HG02973 (cell line): ENCODE data around the gene ZFHX3.
A peak's percentile ranks its signal among the peaks of the same experiment; 100 is the strongest.

Experiments
- ATAC-seq: cut with Tn5 transposase; IDR thresholded peaks from one replicate; pipeline ENCODE4 v1.9.1; 2021; ENCODE audit warnings: moderate library complexity; ENCODE audit not compliant: unreplicated experiment

ZFHX3 gene

DNA sequence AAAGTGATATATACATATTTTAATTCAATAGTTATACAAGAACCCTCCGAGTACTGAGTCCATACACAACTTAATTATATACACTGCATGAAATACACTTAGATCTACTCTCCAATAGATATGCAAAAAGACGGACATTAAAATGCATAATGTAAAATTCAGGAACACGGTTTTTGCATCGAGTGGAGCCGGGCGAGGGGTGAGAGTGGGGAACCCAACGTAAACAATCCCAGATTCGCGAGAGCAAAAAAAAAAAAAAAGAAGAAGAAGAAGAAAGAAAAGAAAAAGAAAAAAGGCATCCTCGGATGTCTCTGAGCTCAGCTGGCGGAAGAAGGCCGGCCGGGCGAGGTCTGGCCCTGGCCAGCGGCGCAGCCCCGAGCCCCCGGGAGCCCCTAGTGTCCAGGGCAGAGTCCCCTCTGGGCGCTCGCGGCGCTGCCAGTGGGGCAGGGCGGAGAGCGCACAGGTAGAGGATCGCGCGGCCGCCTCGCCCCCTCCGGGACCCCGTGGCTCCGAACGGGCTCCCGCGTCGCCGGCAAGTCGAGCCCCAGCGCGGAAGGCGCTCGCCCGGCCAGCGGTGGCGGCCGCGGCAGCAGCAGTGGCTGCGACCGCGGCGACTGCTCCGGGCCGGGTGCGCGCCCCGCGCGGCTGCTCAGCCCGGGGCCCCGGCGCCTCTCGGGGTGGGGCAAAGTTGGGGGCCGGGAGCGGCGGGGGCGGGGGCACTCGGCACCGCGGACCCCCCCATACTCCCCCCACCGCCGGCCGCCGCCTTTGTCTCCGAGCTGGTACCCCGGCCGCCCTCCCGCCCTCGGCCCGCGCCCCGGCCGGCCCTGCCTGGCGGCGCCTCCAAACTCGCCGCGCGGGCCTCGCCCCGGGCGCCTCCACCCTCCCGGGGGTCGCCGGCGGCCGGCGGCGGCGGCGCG, 9.6 kb upstream of the ZFHX3 start:
- ATAC-seq = peak; percentile 39

DNA sequence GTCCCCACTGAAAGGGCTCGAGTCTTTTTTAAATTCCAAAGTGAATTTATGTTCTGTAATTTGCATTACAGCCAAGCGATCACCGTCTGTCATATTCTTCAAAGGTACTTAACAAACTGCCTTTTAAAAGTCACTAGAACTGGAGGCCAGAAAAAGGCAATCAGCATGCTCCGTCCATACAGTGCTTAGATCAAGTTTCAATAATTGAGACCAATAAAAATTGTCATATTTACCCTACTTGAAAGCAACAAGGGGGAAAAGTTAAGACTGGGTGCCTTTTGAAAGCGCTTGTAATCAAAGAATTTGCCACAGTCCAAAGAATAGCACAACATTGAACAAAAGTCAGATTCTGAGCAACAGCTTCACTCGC, 9.0 kb upstream of the ZFHX3 start:
- no peak for ATAC-seq

DNA sequence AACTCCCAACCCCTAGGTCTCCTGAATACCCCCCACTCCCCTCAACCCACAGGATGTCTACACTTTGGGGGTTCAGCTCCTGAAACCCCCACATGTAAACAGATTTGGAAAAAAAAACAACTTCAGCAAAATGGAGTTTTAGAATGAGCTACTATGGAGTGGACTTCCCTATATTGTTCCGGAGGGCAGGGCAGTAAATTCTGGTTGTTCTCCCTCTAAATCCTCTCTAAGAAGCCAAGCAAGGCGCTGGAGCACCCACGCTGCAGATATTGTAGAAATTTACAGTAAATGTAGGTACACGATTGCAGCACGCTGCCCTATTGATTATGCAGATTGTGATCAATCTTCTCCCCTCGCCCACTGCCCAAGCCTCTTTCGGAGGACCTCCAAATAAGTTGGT, 8.5 kb upstream of the ZFHX3 start:
- ATAC-seq = no peak

DNA sequence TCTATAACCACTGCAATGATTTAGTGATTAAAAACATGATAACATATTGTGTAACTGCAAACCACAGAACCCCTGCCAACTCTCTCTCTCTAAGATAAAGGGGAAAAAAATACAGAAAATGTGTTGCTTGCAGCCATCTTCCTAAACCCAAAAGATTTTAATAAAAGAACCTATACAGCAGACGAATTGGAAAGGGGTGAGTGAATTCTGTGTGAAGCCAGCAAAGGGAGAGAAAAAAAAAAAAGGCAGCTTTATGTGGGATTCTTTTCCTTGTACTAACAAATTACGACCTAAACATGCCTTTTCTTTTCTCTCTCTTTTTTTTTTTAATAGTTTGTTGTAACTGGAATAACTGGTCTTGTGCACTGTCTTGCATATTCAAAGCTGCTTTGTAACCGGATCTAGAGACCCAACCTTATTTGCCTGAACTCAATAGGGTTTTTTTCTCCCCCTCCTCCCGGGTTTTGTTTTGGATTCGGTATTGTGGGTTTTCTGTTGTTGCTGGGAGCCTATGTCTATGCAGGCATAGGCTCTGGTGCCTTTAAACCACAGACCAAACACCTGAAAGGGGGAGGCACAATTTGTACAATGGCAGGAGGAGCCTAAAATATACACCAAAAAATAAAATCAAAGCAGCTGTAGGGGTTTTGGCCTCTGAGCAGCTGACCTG, 7.0 kb upstream of the ZFHX3 start:
- no peak for ATAC-seq

DNA sequence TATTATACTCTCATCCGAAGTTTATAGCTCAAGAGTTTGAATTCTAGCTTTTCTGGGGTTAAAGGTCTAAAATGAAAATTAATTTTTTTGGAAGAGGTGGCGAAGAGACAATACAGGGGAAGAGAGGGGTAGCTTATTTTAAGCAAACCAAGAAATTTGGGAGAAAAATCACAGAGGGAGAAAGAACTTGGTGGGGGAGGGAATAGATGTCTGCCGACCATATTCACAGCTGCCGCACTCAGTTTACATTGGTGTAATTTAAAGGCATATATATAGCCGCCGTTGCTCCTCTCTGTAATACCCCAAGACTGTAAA, 6.5 kb upstream of the ZFHX3 start:
- no peak for ATAC-seq

DNA sequence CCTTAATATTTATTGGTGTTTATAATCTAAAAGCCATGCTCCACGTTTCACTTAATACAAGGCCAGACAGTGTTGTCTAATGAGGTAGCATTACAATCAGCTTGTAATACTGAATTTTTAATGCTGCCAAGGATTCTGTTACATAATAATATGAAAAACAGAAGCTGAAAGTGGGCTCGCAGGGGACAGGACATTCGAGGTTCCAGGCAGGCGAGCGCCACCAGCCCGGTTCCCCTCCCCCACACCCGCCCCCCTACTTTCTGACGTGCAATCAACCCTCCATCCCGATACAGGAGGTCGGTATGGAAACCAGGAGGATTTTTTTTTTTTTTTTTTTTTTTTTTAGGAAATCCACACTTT, 6.2 kb upstream of the ZFHX3 start:
- ATAC-seq = no peak

DNA sequence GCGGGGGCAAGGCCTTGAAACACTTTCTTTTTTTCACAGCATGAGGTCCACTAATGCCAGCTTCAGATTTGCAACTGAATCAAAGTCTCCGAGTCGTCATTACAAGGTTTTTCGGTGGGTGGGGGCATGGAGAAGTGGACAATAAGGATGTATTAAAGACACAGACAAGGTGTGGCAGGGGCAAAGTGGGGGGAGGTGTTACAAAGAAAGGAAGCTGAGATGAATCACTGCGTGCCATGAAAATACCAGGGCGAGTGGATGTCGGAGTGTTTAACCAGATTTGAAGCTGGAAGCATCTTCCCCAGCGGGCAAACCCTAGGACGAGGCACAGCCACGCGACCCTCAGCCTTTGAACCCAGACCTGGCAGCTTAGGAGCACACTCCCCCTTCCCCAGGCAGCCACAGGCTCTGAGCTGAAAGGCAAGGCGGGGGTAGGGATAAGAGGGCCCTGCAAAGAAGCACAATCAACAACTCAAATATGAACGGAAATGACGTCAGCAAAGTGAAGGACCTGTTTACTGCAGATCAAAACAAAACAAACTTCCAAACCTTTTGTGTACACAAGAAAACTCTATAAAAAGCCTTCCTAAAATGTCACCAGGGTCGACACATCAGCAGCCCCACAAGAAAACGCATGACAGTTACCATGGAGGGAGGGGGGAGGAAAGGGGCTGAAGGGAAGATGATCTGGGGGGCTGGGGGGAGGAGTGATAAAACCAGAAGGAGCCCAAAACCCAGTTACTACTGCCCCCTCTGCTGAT, 5.6 kb upstream of the ZFHX3 start:
- no peak for ATAC-seq

DNA sequence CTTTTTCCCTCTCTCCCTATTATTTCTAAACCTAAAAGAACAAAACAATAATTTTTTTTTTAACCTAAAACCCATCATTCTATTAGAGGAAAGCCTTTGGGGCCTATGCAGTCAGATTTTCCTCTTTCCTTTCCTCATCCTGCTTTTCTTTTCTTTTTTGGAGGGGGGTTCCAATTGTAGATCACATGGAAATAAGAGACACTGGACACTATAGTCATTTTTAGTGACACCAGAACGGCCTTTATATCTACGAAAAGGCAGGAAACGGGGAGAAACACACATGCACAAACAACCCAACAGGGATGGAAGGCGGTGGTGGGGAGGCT, 5.1 kb upstream of the ZFHX3 start:
- no peak for ATAC-seq

DNA sequence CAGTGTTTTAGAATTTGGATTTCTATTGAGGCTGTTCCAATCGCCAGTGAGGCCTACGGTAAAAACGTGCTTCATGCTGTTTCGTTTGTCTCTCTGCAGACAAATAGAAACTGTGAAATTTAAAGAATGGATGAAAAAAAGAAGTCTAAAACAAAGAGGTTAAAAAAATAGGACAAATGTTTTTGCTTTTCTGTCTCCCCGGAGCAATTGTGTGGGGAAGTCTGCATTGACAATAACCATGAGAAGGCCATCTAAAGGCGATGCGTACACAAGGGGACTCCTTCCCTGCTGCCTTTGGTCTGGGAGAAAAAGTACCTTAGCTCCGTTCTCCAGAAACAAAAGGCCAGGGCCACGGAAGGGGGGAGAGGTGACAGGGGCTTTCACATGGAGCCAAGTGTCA, 4.6 kb upstream of the ZFHX3 start:
- no peak for ATAC-seq

DNA sequence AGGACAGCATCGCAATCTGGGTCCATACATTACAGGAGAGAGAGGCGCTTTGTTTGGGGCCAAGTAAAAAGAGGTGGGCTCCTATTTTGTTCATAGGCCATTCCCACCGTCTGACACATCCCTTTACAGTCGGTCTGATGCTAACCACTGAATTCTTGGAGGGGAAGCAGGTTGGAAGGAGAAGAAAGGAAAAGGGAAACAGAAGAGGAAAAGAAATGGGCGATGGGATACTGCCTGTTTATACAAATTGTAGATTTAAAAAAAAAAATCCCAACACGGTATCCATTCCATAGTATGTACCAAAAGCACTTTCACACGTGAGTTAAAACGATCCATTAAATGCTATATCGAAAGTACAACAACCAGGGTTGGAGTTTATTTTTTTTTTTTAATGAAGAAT, 4.0 kb upstream of the ZFHX3 start:
- ATAC-seq = no peak

DNA sequence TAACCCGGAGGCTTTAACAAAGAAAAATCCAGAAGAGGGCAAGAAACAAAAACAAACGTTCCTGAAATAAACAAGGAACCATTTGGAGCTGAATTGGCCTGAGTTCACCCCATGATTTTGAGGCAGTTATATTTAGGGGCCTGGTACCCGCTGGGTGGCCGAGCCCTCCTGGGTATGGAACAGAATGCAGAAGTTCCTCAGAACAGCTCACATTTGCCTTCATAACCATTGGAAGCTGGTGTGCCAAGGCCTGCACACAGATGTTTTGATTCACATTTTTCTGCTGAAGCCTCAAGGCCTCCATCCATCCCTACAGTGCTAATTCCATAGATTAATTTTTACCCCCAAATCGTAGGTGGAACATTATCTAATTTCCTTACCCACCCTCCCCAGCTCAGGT, 3.3 kb upstream of the ZFHX3 start:
- ATAC-seq = no peak

DNA sequence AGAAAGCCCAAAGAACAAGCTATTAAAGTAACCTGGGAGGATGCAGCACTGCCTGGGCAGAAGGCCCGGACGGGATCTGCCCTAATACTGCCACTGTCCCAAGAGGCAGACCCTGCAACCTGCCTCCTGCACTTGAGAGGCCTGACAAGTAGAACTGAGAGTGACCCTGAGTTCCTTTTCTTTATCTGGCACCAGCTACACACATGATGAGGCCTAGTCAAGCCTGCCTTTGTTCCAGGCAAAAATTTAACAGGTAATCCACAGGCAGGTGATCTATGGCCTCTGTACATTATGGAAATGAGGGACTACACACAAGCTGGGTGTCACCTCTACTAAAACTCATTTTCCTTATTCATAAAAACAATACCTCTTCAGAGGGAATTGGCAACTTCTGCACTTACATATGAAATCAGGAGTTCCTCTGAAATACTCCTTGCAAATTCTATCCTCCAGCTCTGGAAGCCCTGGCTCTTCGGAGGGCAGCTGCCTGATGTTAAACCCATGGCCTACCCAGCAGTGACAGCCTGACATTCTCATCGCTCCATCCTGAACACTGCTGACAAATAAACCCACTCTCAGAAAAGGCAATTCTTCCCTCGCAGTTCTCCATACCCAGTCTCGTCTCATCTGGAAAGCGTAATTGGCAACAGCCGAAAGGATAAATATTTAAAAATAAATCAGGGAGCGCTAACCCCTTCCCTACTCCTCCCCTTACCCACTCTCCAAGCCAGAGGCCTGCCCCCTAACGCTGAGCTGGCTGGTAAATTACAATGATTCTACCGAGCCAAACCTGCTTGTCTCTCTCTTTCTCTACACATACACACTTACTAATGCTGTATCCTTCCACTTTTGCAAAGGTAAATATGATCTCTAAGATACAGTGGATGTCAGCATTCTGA, 2.5 kb upstream of the ZFHX3 start:
- ATAC-seq = no peak

DNA sequence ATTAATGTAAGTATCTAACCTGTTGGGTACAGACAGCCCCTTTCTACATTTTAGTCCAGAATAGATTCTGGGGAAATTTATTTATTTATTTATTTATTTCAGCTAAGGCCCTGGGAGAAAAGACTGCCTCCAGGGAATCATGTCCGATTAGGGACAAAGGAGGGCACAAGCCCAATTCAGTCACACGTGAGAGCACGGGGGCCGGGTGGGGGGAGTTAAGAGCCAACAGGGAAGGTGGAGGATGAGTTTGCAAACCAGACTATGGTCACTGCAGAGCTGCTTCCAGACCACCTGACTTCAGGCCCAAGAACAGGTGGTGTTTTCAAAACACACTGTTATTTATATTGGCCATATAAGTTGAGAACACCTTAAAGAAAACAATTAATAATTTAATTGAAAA, 1.6 kb upstream of the ZFHX3 start:
- no peak for ATAC-seq

DNA sequence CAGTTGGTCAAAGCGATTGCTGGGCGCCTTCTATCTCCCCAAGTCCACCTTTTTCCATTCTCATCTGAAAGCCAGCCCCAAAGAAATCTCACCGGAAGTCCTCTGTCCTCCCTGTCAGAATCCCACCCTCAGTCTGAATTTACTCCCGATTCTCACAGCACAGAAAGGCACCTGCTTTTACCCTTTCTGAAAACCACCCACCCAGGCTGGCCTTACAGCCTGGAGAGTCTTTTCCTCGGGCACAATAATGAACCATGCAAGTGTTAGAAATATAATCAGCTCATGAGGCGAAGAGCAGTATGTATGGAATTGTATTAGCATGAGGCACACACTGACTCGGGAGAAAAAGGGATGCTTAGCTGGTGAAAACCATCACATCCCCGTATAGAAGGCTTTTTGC, 1.2 kb upstream of the ZFHX3 start:
- ATAC-seq = no peak

DNA sequence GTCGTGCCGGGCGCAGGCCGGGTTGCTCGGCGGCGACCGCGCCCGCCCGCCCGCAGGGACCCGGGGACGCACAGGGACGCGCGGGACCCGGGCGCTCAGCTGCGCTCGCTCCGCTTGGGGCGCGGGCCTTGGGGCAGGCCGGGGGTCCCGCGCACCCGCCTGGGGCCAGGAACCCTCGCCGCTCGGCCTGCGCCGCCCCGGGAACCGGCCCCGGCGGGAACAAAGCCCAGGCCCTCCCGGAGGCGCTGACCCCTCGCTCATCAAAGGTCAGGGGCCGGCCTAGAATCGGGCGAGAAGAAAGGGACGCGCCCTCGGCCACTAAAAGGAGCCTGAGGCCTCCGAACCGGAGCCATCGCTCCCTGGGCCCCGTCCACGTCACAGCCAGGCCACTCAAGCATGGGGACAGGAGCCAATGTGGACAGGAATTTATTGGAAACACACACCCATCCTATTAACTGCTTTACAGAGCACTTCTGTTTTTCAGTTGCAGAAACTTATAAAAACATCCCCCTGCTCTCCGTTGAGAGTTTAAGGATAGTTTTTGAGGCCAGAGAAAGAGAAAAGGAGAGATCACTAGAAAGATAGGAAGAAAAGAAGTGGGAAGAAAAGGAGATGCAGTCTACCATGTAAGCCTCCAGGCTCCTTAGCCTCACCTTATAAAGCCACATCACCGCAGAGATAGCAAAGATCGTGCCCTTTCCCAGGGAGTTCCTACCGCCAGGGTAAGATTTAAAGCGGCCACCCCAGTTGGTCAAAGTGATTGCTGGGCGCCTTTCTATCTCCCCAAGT, 558 bp upstream of the ZFHX3 start:
- ATAC-seq = peak; percentile 18

DNA sequence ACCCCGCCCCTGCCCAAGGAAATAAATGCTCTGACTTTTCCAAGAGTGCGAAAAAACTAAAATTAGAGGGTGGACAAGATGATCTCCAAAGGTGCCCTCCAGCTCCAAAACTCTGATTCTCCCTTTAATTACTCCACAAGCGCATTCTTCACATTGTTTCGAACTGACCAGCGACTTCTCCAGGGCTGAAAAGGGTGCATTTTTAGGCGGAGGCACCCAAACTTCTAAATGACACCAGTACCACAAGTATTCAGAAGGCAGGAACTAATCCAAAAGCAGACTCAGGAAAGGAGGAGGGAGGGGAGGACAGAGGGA, 750 bp downstream of the ZFHX3 start:
- no peak for ATAC-seq

DNA sequence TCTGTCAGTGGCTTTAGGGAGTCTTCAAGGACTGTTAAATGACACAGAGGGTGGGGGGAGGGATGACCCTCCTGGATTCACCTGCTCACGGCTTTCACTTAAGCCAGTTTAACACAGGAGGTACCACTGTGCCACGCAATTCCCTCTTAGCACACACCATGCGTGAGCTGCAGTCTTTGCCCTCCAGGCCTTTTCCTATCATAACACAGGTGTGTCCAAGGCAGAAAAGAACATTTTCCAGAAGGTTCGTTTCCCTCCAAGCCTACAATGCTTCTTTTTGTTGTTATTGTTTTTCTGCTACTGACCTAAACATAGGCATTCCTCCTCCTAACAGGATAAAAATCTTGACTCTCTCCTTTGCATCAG, 1.1 kb downstream of the ZFHX3 start:
- ATAC-seq = no peak

DNA sequence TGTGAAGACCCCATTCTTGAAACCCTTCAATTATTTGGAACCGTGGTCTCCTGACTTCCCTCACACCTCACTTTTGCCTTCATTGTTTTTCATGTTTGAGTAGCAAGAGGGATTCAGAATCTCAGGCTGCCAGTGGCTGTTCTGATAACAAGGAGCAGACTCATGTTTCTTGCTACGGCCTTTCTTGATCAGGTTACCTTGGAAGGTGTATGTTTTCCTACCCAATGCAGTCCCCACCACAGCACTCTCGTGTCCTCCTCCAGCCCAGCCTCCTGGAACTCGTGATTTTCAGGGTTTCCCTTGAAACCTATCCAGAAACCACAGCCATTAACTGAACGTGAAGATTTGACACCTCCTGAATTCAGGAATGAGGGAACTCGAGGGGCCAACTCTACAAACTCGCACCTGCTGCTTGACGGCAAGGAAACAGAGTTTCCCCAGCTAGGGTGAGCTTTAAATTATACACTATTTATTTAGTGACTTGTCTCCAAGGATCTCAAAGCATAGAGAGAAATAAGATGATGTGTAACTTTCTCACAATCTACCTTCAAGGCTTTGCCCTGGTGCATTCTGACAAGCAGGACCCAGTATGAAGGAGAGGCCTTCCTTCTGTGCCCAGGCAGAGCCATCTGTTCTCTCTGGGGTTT, 1.6 kb downstream of the ZFHX3 start:
- no peak for ATAC-seq

DNA sequence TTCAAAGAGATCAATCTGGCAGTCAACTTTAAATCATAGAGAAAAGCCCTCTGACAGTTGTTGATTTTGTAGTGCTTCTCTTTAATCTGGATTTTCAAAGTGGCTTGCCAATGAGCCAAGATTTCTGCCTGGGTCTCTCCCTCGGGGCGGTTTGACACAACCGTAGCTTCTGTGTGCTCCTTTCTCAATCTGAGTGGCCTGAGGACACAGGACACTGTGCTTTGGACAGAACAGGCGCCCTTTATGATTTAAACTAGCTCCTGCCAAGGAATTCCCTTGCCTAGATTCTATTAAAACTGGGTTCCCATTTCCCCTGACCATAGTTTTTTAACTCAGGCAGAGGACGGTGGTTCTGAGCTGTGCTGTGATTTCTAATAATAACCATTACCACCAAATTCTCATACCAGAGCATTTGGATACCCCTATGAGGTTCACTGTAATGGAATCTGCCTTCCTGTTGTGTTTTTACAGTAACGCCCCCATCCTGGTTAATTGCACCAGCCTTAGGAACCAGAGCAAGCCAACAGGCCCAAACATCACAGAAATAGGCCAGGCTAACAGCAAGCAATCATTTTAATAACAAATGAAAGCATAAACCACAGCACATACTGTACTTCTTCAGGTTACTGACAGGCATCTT, 4.0 kb downstream of the ZFHX3 start:
- ATAC-seq = no peak

DNA sequence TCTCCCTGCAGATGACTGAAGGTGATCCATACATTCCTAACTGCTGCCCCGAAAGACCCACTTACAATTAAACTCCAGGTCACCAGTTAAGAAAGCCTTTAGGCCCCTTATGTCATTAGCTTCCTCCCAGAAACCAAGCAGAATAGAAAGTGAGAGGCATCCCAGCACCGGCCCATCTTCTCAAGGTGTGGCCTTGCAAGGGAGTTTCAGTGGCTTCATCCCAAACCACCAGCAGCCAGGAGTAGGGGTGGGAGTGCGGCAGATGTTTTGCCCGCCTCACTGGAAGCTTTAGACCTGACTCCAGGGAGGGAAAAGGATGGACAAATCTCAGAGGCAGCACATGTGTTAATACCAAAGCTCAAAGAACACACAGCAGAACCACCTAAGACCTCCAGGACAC, 5.1 kb downstream of the ZFHX3 start:
- no peak for ATAC-seq
